Activated naive CD4-positive, alpha-beta T cell treated with Interleukin-2 at 50 U/mL for 16 hours (primary cell): ENCODE data around the gene PLEKHD1.
"Not testable (repeated sequence)": the region's sequence is repeated elsewhere in the genome, so short reads cannot be mapped to it uniquely, and the experiment has no call there.

Experiments used
- DNase-seq: peaks from one replicate; pipeline ENCODE4 v3.0.0-alpha.2; 2020

Gene PLEKHD1

DNA sequence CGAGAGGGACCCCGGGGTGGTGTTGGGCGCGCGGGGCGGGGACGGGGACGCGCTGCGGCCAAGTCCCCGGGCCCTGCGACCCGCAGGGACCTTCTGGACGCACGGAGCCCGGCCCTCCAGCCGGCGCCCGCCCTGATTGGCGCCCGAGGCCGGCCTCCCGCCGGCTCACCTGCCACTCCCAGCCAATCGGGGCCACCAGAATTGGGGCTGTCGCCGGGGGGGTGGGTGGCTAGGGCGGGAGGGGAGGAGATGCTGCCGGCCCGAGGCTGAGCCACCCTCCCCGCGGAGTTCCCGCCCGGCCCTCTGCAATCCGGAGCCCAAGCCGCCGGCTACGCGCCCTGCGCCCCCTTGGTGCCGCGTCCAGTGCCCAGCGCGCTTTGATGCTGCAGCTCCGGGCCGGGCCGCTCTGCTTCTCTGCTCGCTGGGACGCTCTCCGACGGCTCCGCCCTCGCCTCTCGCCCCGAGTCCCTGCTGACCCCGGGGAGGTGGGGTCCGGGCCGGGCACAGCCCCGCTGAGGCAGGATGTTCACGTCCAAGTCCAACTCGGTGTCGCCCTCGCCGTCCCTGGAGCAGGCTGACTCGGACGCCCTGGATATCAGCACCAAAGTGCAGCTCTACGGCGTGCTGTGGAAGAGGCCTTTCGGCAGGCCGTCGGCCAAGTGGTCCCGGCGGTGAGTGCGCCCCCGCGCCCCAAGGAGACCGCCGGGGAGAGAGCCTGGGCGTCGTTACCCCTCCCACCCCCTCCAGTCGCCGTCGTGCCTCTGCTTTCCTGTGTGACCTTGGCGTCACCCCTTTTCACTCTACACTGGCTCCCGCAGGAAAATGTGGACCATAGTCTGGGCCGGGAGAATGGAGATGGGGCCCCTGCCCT is at the start of gene PLEKHD1:
Gene PLEKHD1 (plus strand): TSS at position 285 of the 871 bp plus-strand sequence. CDS start 238 bp downstream, at position 523.
- no peak for DNase-seq

DNA sequence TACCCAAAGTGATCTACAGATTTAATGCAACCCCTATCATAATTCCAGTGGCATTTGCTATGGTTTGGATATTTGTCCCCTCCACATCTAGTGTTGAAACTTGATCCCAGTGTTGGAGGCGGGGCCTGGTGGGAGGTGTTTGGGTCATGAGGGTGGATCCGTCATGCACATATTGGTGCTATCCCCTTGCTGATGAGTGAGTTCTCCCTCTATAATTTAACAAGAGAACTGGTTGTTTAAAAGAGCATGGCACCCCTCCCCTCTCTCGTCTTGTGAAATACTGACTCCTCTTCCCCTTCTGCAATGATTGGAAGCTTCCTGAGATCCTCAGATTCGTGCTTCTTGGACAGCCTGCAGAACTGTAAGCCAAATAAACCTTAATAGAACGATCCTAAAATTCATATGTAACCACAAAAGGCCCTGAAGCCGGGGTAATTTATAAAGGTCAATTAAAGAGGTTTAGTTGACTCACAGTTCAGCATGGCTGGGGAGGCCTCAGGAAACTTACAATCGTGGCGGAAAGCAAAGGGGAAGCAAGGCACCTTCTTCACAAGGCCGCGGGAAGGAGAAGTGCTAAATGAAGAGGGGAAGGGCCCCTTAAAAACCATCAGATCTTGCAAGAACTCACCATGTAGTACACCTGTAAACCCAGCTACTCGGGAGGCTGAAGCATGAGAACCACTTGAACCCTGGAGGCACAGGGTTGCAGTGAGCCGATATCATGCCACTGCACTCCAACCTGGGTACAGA is 44.8 kb upstream of the PLEKHD1 start:
- no peak for DNase-seq

DNA sequence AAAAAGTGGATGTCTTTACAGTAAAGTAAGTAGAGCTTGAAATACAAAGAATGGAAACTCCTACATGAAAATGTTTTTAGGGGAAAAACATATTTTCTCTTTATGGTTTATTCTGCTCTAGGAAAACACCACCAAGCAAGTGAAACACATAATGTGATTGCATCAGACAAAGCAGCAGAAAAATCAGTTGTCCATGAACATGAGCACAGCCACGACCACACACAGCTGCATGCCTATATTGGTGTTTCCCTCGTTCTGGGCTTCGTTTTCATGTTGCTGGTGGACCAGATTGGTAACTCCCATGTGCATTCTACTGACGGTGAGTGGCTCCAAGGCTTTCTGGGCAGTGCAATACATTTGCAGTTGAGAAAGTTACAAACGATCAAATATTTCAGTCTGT is 42.6 kb upstream of the PLEKHD1 start:
- no peak for DNase-seq

DNA sequence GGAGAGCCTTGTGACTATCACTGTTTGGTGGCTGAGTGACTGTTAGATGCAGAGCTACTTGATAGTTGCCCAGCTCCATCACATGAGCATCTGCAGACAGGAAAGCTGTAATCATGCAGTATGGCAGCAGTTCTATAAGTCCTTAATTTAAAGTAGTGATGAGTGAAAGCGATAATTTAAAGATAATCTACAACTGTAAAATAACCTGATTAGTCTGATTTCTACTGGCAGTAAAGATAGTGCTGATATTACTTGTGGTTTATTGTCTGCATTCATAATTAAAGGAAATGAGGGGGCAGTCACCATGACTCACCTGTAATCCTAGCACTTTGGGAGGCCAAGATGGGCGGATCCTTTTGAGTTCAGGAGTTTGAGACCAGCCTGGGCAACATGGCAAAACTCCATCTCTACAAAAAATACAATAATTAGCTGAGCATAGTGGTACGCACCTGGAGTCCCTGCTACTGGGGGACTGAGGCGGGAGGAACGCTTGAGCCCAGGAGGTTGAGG is 41.2 kb upstream of the PLEKHD1 start:
- no peak for DNase-seq

DNA sequence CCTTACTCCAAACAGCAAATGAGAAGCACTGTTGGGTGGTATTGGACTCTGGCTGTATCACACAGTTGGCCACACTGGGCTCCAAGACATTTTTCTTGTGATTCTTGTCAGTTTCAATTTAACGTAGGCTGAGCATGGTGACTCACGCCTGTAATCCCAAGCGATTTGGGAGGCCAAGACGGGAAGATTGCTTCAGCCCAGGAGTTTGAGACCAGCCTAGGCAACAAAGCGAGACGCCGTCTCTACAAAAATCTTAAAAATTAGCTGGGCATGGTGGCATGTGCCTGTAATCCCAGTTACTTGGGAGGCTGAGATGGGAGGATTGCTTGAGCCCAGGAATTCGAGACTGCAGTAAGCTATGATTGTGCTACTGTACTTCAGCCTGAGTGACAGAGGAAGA is 35.3 kb upstream of the PLEKHD1 start:
- DNase-seq, result no peak

DNA sequence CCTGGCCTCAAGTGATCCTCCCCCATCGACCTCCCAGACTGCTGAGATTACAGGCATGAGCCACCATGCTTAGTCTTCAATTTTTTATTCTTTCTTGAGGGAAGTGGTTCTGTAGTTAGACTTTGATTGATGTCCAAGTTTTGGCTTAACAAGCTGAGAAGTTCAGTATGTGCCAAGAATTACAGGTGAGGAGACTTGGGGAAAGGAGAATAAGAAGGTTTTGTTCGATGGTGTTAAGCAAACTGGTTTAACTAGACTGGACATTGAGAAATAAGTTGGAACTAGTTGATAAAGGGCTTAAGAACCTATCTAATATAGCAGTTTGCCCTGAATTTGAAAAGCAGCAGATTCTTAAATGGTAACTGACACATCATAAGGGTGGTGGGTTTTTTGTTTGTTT is 32.6 kb upstream of the PLEKHD1 start:
- DNase-seq, result no peak

DNA sequence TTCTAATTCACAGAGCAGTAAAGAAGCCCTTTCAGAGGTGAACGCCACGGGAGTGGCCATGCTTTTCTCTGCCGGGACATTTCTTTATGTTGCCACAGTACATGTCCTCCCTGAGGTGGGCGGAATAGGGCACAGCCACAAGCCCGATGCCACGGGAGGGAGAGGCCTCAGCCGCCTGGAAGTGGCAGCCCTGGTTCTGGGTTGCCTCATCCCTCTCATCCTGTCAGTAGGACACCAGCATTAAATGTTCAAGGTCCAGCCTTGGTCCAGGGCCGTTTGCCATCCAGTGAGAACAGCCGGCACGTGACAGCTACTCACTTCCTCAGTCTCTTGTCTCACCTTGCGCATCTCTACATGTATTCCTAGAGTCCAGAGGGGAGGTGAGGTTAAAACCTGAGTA is 26.2 kb upstream of the PLEKHD1 start:
- DNase-seq, result no peak

DNA sequence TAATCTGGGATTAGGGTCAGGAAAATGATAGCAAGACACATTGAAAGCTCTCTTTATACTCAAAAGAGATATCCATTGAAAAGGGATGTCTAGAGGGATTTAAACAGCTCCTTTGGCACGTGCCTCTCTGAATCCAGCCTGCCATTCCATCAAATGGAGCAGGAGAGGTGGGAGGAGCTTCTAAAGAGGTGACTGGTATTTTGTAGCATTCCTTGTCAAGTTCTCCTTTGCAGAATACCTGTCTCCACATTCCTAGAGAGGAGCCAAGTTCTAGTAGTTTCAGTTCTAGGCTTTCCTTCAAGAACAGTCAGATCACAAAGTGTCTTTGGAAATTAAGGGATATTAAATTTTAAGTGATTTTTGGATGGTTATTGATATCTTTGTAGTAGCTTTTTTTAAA is 25.4 kb upstream of the PLEKHD1 start:
- no peak for DNase-seq

DNA sequence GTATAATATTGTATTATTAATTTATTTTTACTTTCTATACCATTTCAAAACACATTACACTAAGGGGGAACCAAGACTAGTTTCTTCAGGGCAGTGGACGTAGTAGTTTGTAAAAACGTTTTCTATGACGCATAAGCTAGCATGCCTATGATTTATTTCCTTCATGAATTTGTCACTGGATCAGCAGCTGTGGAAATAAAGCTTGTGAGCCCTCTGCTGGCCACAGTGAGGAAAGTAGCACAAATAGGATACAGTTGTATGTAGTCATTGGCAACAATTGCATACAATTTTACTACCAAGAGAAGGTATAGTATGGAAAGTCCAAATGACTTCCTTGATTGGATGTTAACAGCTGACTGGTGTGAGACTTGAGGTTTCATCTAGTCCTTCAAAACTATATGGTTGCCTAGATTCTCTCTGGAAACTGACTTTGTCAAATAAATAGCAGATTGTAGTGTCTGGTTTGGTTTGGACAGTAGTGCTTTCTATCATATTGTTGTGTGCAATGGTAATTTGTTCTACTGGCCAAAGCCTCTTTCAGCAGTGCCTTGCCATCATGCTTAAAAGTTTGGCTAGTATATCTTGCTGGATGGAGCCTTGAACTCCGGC is 24.3 kb upstream of the PLEKHD1 start:
- DNase-seq, result peak; percentile 64

DNA sequence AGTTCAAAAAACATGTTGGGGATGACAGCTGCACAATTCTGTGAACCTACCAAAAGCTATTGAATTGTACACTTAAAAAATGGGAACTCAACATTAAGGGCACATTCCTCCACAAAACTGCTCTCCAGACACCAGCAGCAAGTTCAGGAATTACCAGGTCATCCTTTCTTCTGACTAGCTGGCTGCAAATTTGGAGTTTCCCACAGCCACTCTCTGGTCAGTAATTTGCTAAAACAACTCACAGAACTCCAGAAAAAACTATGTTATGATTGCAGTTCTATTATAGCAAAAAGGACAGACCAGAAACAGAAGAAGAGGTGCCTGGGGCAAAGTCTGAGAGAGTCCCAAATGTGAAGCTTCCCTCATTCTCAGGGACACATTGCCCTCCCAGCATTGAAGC is 20.1 kb upstream of the PLEKHD1 start:
- DNase-seq, result no peak

DNA sequence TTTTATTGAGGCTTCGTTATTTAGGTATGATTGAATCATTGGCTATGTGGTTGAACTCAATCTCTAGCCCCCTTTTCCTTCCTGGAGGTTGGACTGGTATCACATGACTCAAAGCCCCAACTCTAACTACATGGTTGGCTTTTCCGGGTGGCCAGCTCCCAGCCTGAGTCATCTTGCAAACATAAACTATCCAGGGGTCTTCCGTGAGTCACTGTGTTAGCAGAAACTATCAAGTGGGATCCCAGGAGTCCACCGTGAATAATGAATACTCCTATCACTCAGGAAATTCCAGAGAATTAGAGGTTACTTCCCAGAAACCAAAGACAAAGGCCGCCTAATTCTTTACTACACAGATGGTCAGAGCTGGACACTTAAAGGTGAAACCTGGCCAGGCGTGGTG is 19.7 kb upstream of the PLEKHD1 start:
- no peak for DNase-seq

DNA sequence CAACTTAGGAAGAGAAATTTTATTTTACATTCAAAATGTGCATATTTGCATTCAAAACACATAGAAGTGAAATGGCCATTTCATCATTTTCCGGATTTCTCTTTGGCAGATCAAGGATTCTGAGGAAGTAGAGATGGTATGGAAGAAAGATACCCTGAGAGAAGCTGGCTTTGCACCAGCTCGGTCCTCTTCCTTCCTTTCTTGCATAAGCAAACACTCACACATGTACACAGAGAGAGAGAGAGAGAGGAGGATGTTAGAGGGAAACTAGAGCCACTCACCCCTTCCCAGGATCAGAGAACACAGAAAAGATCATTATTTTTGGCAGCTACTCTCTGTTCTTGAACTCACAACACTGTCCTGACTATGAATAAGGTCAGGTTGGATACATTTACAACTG is 15.6 kb upstream of the PLEKHD1 start:
- no peak for DNase-seq

DNA sequence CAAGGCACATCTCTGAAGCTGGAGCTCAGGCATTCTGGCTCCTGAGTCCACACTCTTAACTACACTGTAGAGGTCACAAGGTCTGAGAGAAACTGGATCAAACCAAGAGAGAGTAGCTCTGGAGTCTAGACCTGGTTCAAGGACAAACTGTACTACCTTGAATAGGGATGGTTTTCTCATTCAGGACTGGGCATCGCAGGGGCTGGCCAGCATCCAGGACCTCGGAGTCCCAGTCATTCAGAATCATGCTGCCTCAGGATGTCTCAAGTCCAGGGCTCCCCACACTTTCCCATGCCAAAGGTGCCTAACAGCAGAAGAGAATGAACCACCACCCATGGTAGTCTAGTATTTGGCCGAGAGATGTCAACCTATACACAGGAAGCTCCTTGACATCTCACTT is 13.1 kb upstream of the PLEKHD1 start:
- DNase-seq, result no peak

DNA sequence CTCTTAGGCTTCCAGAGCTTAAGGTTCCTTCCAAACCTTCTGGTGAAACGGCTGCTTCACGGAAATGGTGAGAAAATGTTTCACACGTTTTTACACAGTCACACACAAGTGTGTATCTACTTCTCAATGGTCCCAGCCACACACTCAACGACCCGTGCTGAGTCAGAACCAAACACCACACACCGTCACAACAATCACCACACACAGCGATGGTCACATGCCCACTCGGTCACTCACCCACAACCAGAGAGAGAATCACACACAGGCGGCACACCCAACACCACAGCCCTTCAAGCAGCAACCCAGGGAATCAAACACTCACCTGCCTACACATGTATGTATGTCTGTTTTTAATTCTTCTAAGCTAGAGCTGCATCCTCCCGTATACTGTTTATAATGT is 12.6 kb upstream of the PLEKHD1 start:
- no peak for DNase-seq

DNA sequence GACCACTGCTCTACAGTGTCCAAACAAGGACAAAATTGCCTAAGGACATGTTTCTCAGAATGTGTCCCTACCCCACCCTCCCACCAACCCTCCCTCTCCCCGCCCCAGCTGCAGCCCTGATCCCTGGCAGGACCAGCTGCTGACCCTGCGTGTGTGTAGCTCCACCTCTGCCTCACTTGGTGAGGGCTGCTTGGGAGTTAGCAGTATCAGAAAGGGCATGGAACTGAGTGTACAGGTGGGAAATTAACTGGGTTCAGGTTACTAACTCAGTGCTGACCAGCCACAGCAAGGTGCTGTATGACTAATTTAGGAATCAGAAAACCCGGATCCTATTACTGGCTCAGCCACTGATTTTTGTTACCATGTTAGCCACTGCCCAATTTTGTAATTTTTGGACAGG is 11.3 kb upstream of the PLEKHD1 start:
- DNase-seq, result no peak

DNA sequence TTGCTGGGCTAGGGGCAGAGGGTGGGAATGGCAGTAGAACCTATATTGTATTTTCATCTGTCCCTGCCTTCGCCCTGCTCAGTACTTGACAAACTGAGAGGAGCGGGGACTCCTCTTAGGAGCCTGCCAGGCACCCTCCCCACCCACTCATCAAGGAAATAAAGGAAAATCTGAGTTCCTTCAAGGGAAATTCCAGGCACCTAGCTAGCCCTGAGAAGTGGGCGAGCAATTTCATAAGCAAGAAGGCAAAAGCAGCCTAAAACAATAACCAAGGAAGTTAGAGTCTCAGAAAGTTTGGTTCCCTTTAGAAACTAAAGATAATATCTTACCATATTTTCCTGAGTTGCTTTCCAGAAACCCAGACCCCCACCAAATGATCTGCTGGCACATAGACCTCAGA is 10.6 kb upstream of the PLEKHD1 start:
- no peak for DNase-seq

DNA sequence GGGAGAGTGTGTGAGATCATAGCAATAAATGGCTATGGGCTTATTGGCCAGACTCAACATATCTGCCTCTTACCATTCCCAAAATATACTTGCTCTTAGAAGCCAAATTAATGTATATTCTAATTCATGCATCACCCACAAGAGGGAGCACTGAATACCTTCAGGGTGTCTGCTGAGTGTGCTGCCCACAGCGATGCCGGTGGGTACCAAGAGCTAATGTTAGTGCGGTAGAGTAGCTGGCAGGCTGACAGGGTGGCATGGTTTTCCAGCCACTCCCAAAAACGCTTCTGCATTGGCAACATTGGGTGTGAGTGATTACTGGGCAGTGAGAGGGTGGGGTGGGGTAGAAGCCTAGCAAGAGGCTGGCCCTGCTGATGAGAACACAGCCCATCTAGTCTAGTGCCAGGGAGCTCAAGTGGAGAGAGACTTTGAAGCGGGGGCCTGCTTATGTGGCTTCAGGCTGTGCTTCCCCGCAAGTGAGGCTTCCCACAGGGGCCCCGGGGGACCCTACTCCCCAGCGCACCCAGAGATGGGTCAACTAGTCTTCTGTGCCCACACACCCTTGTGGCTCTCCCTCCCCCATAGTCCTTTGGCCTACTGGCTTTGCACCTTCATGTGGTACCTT is 9.2 kb upstream of the PLEKHD1 start:
- no peak for DNase-seq

DNA sequence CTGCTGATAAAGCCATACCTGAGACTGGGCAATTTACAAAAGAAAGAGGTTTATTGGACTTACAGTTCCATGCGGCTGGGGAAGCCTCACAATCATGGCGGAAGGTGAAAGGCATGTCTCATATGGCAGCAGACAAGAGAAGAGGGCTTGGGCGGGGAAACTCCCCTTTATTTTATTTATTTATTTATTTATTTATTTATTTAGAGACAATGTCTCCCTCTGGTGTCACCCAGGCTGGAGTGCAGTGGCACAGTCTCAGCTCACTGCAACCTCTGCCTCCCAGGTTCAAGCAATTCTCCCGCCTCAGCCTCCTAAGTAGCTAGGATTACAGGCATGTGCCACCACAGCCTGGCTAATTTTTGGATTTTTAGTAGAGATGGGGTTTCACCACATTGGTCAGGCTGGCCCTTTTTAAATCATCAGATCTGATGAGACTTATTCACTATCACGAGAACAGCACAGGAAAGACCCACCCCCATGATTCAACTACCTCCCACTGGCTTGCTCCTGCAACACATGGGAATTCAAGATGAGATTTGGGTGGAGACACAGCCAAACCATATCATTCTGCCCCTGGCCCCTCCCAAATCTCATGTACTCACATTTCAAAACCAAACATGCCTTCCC is 7.6 kb upstream of the PLEKHD1 start:
- not testable (repeated sequence) for DNase-seq

DNA sequence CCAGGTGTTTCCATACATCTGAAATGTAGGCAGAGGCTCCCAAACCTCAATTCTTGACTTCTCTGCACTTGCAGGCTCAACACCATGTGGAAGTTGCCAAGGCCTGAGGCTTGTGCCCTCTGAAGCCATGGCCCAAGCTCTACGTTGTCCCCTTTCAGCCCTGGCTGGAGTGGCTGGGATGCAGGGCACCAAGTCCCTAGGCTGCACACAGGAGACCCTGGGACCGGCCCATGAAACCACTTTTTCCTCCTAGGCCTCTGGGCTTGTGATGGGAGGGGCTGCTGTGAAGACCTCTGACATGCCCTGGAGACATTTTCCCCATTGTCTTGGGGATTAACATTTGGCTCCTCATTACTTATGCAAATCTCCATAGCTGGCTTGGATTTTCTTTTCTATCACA is 6.5 kb upstream of the PLEKHD1 start:
- not testable (repeated sequence) for DNase-seq

DNA sequence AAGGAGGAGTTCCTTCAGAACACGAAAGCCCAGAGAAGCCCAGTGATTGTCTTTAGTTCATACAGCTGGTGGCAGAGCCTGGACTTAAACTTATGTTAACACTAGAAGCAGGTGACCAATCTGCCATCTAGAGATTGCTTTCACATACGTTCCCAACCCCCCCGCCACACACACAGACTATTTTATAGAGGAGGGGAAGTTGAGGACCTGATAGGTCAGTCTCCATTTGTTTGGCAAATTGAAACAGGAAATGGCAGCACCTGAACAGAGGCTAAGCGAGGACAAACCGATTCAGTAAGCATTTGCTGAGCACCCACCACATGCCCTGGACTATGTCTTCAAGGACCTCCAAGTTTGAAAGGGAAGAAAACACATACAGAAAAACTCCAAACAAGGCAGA is 4.8 kb upstream of the PLEKHD1 start:
- DNase-seq, result no peak

DNA sequence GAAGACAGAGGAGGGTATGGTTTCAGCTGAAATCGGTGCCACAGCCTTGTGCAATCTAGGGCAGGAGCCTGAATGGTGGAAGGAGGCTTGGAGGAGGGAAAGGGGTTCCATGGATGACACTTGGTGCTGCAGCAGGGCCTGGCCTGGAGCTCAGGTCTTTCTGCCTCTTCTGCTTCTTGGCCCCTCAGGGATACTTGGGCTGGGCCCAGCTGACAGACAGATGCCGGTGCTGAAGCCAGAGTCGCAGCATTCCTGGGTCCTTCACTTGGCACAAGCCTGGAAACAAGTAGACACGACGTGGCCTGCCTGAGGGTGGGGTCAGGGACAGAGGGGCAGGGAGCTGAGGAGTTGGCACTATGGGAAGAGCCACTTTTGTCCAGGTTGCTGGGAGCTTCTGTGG is 4.4 kb upstream of the PLEKHD1 start:
- no peak for DNase-seq

DNA sequence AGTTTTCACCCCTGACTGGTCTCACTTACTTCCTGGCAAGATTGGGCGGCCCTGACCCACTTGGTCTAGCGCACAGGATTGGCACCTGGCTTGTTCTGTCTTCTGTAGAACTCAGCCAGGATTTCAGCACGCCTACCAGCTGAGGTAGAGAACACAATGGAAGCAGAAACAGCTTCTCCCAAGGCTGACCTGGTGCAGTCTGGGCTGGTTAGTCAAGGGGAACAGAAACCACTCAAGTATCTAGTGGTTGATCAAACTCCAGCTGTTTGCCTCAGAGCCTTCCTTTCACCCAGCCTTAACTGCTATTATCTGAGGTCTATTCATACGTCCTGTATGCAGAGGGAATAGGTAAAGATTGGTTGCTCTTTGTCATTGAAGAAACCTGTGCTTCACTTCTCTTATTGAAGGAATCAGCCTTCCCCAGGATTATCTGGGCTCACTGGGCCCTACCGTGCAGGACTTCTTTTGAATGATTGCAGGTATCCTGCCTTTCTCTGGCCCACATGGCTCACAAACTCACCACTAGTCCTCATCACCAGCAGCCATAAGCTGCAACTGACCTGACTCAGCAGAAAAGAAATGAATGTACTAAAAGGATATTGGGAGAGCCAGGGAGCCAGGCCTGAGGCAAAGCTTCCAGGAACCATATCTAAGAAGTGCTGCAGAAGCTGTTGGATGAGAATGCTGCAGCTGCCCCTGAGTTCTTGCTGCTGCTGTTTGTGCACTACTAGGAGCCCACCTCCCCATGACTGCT is 2.5 kb upstream of the PLEKHD1 start:
- no peak for DNase-seq
